ENCODE measurements around the gene ACSBG1. TPM values are rescaled to one million over a fixed set of nuclear protein-coding genes. Genes with fewer than 3 reads are reported as not detected.

The ACSBG1 gene
- total RNA-seq, 1 donor from 2014 or later = under 0.01 TPM

DNA sequence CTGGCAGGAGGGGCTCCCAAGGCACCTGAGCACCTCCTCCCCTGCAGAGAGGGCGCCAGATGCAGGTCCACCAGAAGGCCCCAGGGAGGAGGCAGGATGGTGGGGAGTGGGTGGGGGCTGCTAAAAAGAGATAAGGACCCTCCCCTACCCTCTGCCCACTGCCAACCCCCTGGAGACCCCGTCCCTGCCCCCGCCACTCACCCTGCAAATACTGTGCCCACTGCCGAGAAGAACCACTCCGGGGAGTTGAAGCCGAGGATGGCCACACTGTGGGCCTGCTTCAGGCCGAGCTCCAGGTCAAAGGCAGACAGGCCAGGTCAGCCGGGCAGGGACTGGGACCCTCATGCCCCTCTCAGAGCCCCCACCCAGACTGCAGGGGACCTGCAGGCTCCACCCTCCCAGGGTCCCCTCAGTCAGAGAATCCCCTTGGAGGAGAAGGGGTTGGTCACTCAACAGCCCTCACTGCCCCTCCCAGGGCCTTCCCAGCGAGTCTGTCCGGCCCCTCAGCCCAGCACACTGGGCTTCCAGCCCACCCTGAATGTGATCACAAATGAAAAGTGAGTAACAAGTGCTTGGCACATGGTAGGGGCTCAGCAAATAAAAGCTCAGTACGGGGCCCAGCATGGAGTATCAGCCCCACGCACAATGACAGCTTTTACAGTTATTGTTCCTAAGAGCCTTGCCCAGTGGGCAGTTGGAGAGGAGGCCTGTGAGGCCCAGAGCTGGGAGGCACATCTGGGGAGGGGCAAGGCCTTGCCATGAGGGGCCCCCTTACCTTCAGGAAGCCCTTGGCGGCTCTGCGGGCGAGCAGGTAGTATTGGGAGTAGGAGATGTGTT lies 40.4 kb downstream of the ACSBG1 start:
- Histone ChIP-seq H3K9ac (ENCODE audit: low read depth in 1 of 3, low read length in 3 of 3) (no peak overlapping the region), H3K36me3 (ENCODE audit: control insufficient read depth in 3 of 3, insufficient read depth in 3 of 3, low read length in 3 of 3) (no peaks in the 10 kb centered on the region), H3K4me1 (ENCODE audit: control insufficient read depth in 3 of 3, insufficient read depth in 3 of 3, low read length in 3 of 3) (no peaks in the 10 kb centered on the region), H3K4me3 (ENCODE audit: low read length in 3 of 3) (no peak overlapping the region), H3K27me3 (ENCODE audit: control insufficient read depth in 3 of 3, insufficient read depth in 3 of 3, low read length in 3 of 3) (no peaks in the 10 kb centered on the region), H3K27ac (ENCODE audit: low read depth, low read length) (no peak overlapping the region), H3K9me3 (ENCODE audit: control insufficient read depth in 3 of 3, low read length in 3 of 3) (no peaks in the 10 kb centered on the region)

GRCh38 chr15:78192826-78193594 lies 41.4 kb downstream of the ACSBG1 start:
- H3K4me1 ChIP-seq (ENCODE audit: control insufficient read depth in 3 of 3, insufficient read depth in 3 of 3, low read length in 3 of 3) = no peaks in the 10 kb centered on the region
- no peaks in the 10 kb centered on the region for H3K27me3 ChIP-seq (ENCODE audit: control insufficient read depth in 3 of 3, insufficient read depth in 3 of 3, low read length in 3 of 3)
- no peak overlapping the region for H3K27ac ChIP-seq (ENCODE audit: low read depth, low read length)
- H3K9ac ChIP-seq (ENCODE audit: low read depth in 1 of 3, low read length in 3 of 3) = no peak overlapping the region
- no peaks in the 10 kb centered on the region for H3K36me3 ChIP-seq (ENCODE audit: control insufficient read depth in 3 of 3, insufficient read depth in 3 of 3, low read length in 3 of 3)
- H3K9me3 ChIP-seq (ENCODE audit: control insufficient read depth in 3 of 3, low read length in 3 of 3) = no peaks in the 10 kb centered on the region
- H3K4me3 ChIP-seq (ENCODE audit: low read length in 3 of 3) = no peak overlapping the region

- H3K27me3 ChIP-seq (ENCODE audit: control insufficient read depth in 3 of 3, insufficient read depth in 3 of 3, low read length in 3 of 3) = no peaks in the 10 kb centered on the region
- H3K4me3 ChIP-seq (ENCODE audit: low read length in 3 of 3) = no peak overlapping the region
- H3K4me1 ChIP-seq (ENCODE audit: control insufficient read depth in 3 of 3, insufficient read depth in 3 of 3, low read length in 3 of 3) = peaks cover 0 to 2% (median 0%) of the 10 kb centered on the region in 3 donors
- H3K36me3 ChIP-seq (ENCODE audit: control insufficient read depth in 3 of 3, insufficient read depth in 3 of 3, low read length in 3 of 3) = no peaks in the 10 kb centered on the region
- H3K27ac ChIP-seq (ENCODE audit: low read depth, low read length) = no peak overlapping the region
- H3K9ac ChIP-seq (ENCODE audit: low read depth in 1 of 3, low read length in 3 of 3) = no peak overlapping the region
- H3K9me3 ChIP-seq (ENCODE audit: control insufficient read depth in 3 of 3, low read length in 3 of 3) = no peaks in the 10 kb centered on the region
These were observed 51.5 kb downstream of the ACSBG1 start for GRCh38 chr15:78182821-78183220.

DNA sequence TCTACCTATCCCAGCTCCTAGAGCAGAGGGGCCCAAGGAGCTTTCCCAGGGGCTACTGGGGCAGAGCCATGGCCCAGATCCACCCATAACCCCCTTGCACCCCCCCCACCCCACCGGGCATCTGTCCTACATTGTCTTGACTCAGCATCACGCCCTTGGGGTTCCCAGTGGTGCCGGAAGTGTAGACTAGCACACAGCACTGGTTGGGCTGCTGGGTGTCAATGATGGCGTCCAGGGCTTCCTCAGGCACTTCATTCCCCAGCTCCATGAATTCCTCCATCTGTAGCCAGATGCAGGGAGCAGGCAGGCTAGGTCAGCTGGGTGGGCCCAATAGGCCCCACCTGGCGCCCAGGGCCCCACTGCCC lies 52.0 kb downstream of the ACSBG1 start:
- Histone ChIP-seq H3K27ac (ENCODE audit: low read depth, low read length) (no peak overlapping the region), H3K9me3 (ENCODE audit: control insufficient read depth in 3 of 3, low read length in 3 of 3) (no peaks in the 10 kb centered on the region), H3K9ac (ENCODE audit: low read depth in 1 of 3, low read length in 3 of 3) (no peak overlapping the region), H3K4me3 (ENCODE audit: low read length in 3 of 3) (no peak overlapping the region), H3K27me3 (ENCODE audit: control insufficient read depth in 3 of 3, insufficient read depth in 3 of 3, low read length in 3 of 3) (no peaks in the 10 kb centered on the region), H3K36me3 (ENCODE audit: control insufficient read depth in 3 of 3, insufficient read depth in 3 of 3, low read length in 3 of 3) (no peaks in the 10 kb centered on the region), H3K4me1 (ENCODE audit: control insufficient read depth in 3 of 3, insufficient read depth in 3 of 3, low read length in 3 of 3) (peaks cover 0 to 2% (median 0%) of the 10 kb centered on the region in 3 donors)

- Histone ChIP-seq H3K4me3 (ENCODE audit: low read length in 3 of 3) (no peak overlapping the region), H3K27ac (ENCODE audit: low read depth, low read length) (no peak overlapping the region), H3K27me3 (ENCODE audit: control insufficient read depth in 3 of 3, insufficient read depth in 3 of 3, low read length in 3 of 3) (no peaks in the 10 kb centered on the region), H3K9me3 (ENCODE audit: control insufficient read depth in 3 of 3, low read length in 3 of 3) (no peaks in the 10 kb centered on the region), H3K9ac (ENCODE audit: low read depth in 1 of 3, low read length in 3 of 3) (no peak overlapping the region), H3K36me3 (ENCODE audit: control insufficient read depth in 3 of 3, insufficient read depth in 3 of 3, low read length in 3 of 3) (no peaks in the 10 kb centered on the region), H3K4me1 (ENCODE audit: control insufficient read depth in 3 of 3, insufficient read depth in 3 of 3, low read length in 3 of 3) (peaks cover 0 to 2% (median 0%) of the 10 kb centered on the region in 3 donors)
These were observed 54.5 kb downstream of the ACSBG1 start for GRCh38 chr15:78179906-78180305.

DNA sequence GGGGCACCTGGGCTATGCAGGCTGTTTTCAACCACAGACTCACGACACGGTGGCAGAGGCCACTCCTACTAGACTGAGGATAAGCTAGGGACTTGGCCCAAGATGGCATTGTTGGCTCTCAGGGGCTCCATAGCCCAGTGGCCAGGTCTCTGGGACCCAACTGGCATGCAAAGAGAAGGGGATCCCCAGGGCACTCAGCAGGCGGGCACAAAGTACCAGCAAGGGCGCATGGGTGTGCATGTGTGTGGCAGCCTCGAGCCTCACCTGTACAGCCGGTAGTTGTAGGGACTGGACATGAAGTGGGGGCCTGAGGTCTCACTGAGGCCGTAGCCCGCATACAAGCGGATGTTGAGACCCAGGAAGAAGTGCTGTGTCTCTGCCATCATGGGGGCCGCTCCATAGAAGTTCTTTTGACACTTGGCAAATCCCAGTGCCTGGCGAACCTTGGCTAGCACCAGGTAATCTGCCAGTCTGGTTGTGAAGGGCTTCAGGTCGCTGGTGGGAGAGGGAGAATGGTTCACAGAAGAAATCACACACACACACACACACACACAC lies 55.0 kb downstream of the ACSBG1 start:
- Histone ChIP-seq H3K9ac (ENCODE audit: low read depth in 1 of 3, low read length in 3 of 3) (no peak overlapping the region), H3K4me1 (ENCODE audit: control insufficient read depth in 3 of 3, insufficient read depth in 3 of 3, low read length in 3 of 3) (peaks cover 0 to 2% (median 0%) of the 10 kb centered on the region in 3 donors), H3K36me3 (ENCODE audit: control insufficient read depth in 3 of 3, insufficient read depth in 3 of 3, low read length in 3 of 3) (peaks cover 0 to 2% (median 0%) of the 10 kb centered on the region in 3 donors), H3K27me3 (ENCODE audit: control insufficient read depth in 3 of 3, insufficient read depth in 3 of 3, low read length in 3 of 3) (no peaks in the 10 kb centered on the region), H3K4me3 (ENCODE audit: low read length in 3 of 3) (no peak overlapping the region), H3K27ac (ENCODE audit: low read depth, low read length) (no peak overlapping the region), H3K9me3 (ENCODE audit: control insufficient read depth in 3 of 3, low read length in 3 of 3) (no peaks in the 10 kb centered on the region)

GRCh38 chr15:78178064-78178463 lies 56.3 kb downstream of the ACSBG1 start:
- no peak overlapping the region for H3K4me3 ChIP-seq (ENCODE audit: low read length in 3 of 3)

GRCh38 chr15:78177447-78177873 lies 56.9 kb downstream of the ACSBG1 start:
- Histone ChIP-seq H3K27me3 (ENCODE audit: control insufficient read depth in 3 of 3, insufficient read depth in 3 of 3, low read length in 3 of 3) (no peaks in the 10 kb centered on the region), H3K4me3 (ENCODE audit: low read length in 3 of 3) (no peak overlapping the region), H3K9ac (ENCODE audit: low read depth in 1 of 3, low read length in 3 of 3) (no peak overlapping the region), H3K4me1 (ENCODE audit: control insufficient read depth in 3 of 3, insufficient read depth in 3 of 3, low read length in 3 of 3) (peaks cover 0 to 2% (median 0%) of the 10 kb centered on the region in 3 donors), H3K36me3 (ENCODE audit: control insufficient read depth in 3 of 3, insufficient read depth in 3 of 3, low read length in 3 of 3) (peaks cover 3 to 11% (median 8%) of the 10 kb centered on the region in 3 donors), H3K9me3 (ENCODE audit: control insufficient read depth in 3 of 3, low read length in 3 of 3) (no peaks in the 10 kb centered on the region), H3K27ac (ENCODE audit: low read depth, low read length) (no peak overlapping the region)

More at GRCh38 chr15:78178064-78178463, 56.3 kb downstream of the ACSBG1 start:
- Histone ChIP-seq H3K4me1 (ENCODE audit: control insufficient read depth in 3 of 3, insufficient read depth in 3 of 3, low read length in 3 of 3) (peaks cover 0 to 2% (median 0%) of the 10 kb centered on the region in 3 donors), H3K27me3 (ENCODE audit: control insufficient read depth in 3 of 3, insufficient read depth in 3 of 3, low read length in 3 of 3) (no peaks in the 10 kb centered on the region), H3K36me3 (ENCODE audit: control insufficient read depth in 3 of 3, insufficient read depth in 3 of 3, low read length in 3 of 3) (peaks cover 0 to 7% (median 6%) of the 10 kb centered on the region in 3 donors), H3K27ac (ENCODE audit: low read depth, low read length) (no peak overlapping the region), H3K9ac (ENCODE audit: low read depth in 1 of 3, low read length in 3 of 3) (no peak overlapping the region), H3K9me3 (ENCODE audit: control insufficient read depth in 3 of 3, low read length in 3 of 3) (no peaks in the 10 kb centered on the region)

- no peaks in the 10 kb centered on the region for H3K27me3 ChIP-seq (ENCODE audit: control insufficient read depth in 3 of 3, insufficient read depth in 3 of 3, low read length in 3 of 3)
- no peak overlapping the region for H3K27ac ChIP-seq (ENCODE audit: low read depth, low read length)
- no peak overlapping the region for H3K4me3 ChIP-seq (ENCODE audit: low read length in 3 of 3)
- H3K4me1 ChIP-seq (ENCODE audit: control insufficient read depth in 3 of 3, insufficient read depth in 3 of 3, low read length in 3 of 3) = peaks cover 6 to 13% (median 11%) of the 10 kb centered on the region in 3 donors
- no peak overlapping the region for H3K9ac ChIP-seq (ENCODE audit: low read depth in 1 of 3, low read length in 3 of 3)
- H3K36me3 ChIP-seq (ENCODE audit: control insufficient read depth in 3 of 3, insufficient read depth in 3 of 3, low read length in 3 of 3) = peaks cover 22 to 26% (median 23%) of the 10 kb centered on the region in 3 donors
- H3K9me3 ChIP-seq (ENCODE audit: control insufficient read depth in 3 of 3, low read length in 3 of 3) = no peaks in the 10 kb centered on the region
These were observed 59.0 kb downstream of the ACSBG1 start for GRCh38 chr15:78175330-78175729.

Measured in skeletal muscle tissue (tissue), 4 donors.